HG02763 (cell line): ENCODE measurements around the gene RNF40.
"Not testable (repeated sequence)": the region's sequence is repeated elsewhere in the genome, so short reads cannot be mapped to it uniquely, and the experiment has no call there.

Experiments used
- ATAC-seq: cut with Tn5 transposase; IDR thresholded peaks from one replicate; pipeline ENCODE4 v1.9.1; 2021; ENCODE audit warnings: mild to moderate bottlenecking, moderate library complexity; ENCODE audit not compliant: unreplicated experiment

Gene RNF40

DNA sequence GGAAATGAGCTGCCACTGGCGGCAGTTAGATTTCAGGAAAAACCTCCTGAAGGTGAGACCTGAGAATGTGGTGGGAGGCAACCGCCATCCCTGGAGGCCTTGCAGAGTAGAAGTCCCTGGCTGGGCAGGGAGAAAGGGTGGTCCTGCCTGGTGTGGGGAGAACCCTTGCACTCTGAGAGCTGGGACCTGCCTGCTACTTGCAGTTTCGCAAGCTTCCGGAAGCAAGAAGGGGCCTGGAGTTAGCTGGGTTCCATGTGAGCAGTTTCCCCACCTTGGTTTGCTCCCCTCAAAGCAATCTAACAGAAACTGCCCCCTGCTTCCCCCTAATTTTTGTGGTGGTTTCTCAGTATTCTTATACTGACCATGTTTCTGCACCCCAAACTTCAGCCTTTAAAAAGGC is 18.4 kb downstream of the RNF40 start:
- no peak for ATAC-seq

DNA sequence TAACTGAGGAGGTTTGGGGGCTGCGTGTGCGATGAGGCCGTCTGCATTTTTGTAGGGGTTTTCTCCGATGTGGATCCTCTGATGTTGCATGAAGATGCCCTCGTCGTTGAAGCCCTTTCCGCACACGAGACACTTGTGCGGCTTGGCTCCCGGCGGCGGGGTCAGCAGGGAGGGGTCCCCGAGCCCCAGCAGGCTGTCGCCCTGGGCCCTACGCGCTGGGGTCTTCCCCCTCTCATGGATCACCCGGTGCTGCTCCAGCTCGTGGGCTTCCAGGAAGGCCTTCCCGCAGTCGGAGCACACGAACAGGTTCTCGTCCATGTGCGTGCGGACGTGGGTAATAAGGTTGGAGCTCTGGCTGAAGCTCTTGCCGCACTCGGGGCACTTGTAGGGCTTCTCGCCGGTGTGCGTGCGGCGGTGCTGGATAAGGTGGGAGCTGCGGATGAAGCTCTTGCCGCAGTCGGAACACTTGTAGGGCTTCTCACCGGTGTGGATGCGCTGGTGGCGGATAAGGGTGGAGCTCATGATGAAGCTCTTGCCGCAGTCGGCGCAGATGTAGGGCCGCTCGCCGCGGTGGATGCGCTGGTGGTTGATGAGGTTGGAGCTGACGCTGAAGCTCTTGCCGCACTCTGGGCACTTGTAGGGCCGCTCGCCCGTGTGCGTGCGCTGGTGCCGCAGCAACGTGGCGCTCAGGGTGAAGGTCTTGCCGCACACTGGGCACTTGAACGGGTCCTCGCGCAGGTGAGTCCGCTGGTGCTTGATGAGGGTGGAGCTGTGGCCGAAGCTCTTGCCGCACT is 20.6 kb downstream of the RNF40 start:
- ATAC-seq = no peak

DNA sequence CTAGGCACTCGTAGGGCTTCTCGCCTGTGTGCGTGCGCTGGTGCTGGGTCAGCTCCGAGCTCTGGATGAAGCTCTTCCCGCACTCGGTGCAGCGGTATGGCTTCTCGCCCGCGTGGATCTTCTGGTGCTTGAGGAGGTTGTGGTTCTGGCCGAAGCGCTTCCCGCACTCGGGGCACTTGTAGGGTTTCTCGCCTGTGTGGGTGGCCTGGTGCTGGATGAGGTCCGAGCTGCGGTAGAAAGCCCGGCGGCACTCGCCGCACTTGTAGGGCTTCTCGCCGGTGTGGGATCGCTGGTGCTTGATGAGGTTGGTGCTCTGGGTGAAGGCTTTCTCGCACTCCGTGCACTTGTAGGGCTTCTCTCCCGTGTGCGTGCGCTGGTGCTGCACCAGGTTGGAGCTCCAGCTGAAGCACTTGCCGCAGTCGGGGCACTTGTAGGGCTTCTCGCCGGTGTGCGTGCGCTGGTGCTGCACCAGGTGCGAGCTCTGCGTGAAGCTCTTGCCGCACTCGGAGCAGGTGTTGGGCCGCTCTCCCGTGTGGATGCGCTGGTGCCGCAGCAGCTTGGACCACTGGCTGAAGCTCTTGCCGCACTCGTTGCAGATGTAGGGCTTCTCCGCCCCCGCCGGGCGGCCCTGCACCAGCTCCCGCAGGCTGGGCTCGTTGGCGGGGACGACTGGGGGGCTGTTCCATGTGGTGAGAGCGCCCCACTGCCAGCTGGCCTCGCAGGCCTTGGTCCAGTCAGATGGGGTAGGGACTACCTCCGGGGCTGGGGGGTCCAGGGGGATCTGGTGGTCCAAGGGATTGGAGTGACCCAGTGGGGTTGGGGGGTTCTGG is 21.4 kb downstream of the RNF40 start:
- ATAC-seq = no peak

DNA sequence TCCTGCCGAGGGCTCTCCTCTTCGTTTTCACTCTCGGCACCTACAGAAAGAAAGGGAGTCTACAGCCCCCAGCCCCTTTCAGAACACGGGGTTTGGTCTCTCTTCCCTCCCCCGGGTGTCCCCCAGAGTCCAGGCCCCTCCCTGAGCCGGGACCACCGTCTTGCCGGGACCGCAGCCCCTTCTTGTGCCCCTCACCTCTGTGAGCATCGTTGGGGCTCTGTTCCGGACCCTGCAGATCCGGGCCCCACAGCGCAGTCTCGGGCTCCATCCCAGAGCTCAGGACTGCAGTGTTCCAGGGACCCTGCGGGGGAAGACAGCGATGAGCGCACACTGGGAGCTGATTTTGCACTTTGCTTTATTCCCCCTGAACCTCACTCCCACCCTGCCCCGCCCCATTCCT is 22.1 kb downstream of the RNF40 start:
- ATAC-seq = no peak

DNA sequence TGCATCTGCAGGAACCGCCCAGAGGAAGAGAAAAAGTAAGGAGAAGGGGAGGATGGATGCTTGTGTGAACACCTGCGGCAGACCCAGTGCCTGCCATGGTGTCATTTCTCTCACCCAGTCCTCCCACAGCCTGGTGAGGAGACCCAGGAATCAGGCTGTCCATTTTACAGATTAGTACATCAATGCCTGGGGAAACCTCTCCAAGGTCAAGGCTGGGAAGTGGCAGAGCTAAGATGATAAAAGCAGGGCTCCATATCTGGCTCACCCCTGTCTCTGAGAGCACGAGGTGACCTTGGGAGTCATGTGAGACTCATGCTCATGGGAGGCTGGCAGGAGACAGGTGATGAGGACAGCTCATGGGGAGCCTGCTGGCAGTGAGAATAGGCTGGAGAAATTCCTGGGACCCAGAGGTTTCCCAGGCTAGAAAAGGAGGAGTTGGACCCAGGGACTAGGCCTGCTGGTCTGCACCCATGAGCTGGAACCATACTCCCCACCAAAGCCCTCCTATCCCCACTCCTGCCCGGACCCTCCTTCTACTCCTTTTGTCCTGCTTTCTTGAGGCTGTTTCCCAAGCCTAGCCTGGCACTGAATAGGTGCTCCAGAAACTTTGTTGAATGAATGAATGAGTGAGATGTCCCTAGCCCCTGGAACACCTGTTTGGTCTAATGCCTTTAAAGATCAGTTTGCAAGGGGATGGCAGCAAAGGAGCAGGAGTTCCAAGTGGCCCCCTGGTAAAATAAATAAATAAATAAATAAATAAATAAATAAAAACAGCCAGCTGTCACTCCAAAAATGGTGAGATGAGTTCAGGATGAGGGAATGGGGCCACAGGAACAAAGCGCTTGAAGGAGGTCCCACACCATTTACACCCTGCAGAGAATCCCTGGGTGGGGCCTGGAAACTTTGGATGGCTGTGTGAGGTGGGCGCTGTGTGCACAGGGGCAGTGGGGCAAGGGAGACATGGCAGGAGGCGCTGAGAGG is 23.3 kb downstream of the RNF40 start:
- ATAC-seq = no peak

DNA sequence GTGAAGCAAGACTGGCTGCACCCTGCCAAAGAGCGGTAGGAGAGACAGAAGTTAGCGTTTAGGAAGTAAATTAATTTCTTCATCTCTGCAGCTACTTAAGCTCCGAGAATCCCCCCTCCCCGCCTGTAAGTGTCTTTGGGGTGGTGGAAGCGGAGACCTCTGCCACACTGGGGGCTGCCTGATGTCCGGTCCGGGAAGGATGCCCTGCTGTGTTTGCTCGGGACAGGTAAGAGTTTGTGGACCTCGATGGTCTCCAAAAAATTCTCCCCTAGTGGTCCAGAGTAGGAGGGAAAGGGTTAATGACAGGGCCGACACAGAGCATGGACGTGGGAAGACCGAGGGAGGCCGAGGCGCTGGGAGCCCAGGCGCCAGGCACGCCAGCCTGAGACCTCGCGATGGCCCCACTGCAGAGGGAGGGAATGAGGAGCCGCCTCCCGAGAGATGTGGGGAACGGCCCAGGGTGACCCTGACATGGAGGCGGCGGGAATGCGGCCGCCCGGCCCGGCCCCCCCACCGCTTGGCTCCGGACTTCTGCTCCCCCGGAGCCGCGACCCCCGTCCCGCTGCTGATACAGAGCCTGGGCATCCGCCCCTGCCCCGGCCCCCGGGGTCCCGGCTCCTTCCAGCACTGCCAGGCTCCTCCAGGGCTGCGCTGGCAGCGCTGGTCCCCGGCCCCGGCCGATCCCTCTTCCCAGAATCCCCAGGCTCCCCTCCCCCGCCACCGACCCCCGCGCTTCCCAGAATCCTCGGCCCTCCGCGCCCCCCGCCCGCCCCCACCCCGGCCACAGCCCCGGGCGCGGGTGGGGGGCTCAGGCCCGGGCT is 24.2 kb downstream of the RNF40 start:
- no peak for ATAC-seq

DNA sequence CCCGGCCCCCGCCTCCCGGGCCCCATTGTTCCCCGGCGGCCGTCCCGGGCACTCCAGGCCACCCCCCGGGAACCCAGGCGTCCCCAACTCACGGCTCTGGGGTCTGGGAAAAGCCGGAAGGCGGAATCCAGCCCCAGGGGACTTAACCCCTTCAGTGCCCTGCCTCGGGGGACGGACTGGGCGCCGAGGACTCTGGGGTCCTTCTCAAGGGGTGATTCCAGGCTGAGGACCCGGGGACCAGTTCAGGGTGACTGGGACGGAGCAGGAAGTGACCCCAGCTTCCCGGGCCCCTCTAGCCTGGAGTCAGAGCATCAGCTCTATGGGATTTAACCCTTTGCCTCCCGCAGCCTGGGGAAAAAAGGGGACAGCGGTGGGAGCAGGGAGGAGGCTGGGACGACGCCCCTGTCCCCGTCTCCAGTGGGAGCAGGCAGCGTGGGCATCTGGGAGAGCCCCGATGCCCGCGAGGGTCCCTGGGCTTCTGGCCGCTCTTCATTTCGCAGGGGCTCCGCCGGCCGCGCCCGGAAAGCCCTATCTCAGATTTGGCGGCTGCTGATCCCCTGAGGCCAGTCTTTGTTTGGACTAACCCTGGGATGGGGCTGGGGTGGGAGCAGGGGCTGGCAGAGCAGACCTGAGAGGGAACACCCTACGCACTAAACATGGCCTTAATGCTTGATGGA is 25.0 kb downstream of the RNF40 start, which contains the start of gene ZNF629:
ZNF629 (minus strand) TSS at position 270 of the 677 bp plus-strand sequence. CDS start 2,723 bp downstream, outside the sequence.
- no peak for ATAC-seq

DNA sequence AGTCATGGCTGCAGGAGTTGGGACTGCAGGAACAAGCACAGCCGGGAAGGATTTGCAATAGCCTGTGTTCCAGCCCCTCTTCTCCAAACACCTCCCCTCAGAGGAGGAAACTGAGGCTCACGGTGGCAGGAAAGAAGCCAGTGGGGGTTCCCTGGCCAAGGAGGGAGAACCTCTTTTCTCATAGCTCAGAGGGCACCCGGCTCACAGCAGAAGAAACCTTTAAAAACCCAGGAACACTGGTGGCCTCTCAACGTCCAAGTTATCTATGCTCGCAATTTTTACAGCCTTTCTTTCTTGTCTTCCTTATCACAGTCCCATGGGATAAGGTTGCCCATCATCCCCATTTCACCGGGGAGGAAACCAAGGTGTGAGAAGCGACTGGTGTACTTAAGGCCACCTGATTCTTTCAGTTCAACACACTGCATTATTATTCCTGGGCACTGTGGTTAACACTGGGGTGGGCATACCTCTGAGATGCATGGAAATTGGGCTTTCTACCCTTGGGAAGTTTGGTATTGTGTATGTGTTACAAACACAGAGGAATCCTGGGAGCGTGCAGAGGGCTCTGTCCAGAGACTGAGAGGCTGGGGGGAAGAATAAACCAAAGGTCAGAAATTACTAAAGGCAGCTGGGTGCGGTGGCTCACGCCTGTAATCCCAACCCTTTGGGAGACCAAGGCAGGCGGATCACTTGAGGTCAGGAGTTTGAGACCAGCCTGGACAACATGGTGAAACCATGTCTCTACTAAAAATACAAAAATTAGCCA is 25.7 kb downstream of the RNF40 start:
- no peak for ATAC-seq

DNA sequence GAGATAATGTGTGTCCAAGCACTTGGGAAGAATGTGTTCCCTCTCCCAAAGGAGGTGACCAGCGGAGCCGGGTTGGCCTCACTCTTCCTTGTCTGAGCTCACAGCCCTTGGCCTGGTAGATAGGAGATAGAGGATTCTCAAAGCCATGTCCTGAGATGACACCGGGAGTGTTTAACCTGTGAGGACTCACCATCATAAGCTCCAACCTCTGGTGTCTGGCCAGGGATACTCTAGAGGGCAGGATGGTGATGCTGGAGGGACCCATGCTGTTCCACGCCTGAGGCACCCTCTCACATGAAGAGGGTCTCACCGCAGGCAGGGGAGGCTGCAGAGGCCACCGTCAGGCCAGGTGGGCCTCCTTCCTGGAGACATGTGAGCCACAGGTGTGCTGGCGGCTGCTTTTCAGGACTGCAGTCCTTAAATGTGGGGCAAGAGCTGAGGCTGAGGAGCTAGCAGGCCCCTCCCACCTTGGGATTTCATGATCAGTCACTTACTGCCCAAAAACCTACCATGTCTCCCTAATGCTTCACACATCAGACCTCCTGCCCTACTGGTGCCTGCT is 31.5 kb downstream of the RNF40 start:
- ATAC-seq = no peak

DNA sequence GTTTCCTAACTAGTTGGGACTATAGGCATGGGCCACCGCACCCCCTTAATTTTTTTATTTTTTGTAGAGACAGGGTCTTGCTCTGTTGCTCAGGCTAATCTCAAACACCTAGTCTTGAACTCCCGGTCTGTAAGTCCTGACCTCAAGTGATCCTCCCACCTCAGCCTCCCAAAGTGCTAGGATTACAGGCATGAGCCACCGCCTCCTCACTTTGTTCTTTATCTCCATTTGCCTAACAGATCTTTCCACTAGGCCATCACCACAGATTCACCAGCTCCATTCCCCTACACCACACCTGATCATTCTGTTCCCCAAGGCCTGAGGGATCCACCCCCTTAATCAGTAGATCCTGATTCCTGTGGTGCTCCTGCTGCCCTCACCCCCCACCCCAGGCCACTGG is 32.5 kb downstream of the RNF40 start:
- ATAC-seq = no peak

DNA sequence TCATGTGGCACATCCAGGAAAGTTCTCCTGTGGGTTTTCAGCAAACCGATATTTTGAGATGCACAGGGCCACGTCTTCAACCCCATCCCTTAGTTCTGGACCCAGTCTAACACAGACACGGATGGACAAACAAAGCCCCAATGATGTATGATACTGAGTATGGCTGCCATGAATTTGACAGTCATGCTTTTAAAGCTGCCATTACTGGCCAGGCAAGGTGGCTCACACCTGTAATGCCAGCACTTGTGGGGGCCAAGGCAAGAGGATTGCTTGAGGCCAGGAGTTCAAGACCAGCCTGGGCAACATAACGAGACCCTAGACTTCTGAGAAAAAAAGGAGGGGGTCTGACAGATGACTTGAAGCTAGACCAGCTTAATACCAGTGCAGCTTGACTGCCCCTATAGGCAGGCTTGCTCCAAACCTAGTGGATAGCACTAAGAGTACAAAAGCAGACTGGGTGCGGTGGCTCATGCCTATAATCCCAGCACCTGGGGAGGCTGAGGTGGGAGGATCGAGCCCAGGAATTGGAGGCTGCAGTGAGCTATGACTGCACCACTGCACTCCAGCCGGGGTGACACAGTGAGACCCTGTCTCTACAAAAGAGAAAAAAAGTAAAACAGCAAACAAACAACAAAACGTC is 35.7 kb downstream of the RNF40 start:
- no peak for ATAC-seq

DNA sequence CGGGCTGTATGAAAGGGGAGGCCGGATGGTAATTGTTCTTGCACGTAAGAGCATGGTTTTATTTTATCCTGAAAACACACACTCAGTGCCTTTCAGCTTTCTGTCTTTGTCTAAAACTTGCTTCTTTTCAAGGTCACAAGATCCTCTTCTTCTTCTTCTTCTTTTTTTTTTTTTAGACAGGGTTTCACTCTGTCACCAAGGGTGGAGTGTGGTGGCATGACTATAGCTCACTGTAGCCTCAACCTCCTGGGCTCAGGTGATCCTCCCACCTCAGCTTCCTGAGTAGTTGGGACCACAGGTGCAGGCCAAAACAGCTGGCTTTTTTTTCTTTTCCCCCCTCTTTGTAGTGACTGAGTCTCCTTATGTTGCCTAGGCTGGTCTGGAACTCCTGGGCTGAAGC is 40.8 kb downstream of the RNF40 start:
- no peak for ATAC-seq

DNA sequence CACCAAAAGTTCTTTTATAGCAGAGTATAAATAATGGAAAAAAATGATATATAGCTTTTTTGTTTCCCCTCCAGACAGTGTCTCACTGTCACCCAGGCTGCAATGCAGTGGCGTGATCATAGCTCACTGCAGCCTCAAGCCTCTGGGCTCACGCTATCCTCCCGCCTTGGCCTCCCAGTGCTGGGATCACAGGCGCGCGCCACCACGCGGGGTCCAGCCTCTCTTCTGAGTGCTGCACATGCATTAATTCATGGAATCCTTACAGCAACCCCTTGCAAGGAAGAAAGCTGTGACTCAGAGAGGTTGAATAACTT is 42.9 kb downstream of the RNF40 start:
- no peak for ATAC-seq

DNA sequence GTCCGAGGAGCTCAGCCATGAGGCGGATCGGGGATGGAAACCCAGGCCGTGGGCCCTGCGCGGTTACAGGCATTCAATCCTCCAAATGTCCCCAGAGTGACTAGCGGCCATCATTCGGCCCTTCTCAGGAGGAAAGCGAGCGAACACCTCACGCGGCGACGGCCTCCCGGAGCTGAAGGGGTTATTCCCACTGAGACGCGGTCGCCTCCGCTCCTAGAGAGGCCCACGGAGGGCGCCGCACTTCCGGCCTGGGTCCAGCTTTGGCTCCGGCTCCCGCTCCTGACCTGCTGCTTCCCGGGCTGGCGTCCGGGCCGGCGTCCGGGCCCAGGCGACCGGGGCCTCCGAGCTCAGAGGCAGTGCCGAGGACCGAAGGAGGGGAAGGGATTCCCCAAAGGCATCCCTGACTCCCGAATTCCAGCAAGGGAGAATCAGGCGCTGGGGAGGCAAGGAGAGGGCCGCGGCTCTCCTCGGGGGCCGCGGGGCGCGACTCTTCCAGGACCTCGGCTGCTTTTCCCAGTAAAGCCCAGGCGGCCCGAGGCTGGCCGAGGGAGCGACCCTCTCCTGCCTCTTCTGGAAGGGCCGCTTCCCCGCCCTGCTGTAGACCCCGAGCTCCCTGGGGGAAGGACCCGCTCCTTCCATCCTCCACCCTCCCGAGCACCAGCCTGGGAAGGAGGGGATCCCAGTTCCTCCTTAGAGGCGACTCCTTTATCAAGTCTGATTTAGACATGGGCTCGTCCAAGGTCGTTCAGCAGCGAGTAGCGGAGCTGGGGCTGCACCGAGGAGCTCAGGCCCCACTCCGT is 43.4 kb downstream of the RNF40 start:
- ATAC-seq = no peak

DNA sequence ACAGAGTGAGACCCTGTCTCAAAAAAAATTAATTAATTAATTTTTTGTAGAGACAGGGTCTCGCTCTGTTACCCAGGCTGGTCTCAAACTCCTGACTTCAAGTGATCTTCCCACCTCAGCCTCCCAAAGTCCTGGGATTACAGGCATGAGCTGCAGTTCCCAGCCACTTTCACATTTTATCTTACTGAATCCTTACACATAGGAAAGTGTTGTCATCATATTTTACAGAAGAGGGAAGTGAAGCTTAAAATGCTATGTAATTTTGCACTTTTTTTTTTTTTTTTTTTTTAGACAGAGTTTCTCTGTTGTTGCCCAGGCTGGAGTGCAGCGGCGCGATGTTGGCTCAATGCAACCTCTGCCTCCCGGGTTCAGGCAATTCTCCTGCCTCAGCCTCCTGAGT is 46.0 kb downstream of the RNF40 start:
- no peak for ATAC-seq

DNA sequence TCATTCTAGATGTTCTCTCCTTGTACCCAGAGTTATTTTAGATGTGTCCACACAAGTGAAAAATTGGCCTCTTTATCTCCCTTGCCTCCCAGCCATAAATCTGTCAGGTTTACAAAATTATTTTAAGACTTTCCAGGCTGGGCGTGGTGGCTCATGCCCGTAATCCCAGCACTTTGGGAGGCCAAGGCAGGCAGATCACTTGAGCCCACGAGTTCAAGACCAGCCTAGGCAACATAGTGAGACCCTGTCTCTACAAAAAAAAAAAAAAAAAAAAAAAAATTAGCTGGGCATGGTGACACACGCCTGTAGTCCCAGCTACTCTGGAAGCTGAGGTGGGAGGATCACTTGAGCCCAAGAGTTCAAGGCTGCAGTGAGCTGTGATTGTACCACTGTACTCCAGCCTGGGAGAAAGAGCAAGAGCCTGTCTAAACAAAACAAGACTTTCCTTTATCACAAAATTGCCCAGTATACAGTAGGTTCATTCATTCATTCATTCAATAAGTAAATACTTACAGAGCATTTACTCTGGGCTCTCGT is 46.8 kb downstream of the RNF40 start:
- not testable (repeated sequence) for ATAC-seq

DNA sequence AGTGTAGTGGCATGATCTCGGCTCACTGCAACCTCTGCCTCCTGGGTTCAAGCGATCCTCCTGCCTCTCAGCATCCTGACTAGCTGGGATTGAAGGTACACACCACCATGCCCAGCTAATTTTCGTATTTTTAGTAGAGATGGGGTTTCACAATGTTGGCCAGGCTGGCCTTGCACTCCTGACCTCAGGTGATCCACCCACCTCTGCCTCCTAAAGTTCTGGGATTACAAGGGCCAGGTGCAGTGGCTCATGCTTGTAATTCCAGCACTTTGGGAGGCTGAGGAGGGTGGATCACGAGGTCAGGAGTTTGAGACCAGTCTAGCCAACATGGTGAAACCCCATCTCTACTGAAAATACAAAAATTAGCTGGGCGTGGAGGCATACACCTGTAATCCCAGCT is 47.6 kb downstream of the RNF40 start:
- not testable (repeated sequence) for ATAC-seq
